K562 (cell line): ENCODE results near the gene FOXO3. TPM values are rescaled to one million over a fixed set of nuclear protein-coding genes. Genes with fewer than 3 reads are reported as not detected.

ENCODE experiments used
- ATAC-seq: fragments of 200-7000 bp; cut with Tn5 transposase; 3 replicates; pipeline ENCODE4 v1.9.1; 2020; ENCODE audit warnings: moderate library complexity
- BruUV-seq: library from RNA; stranded (reverse); fragments of 400-500 nt; replicated peaks from 2 replicates; lab custom pipeline; 2021; lab: Mats Ljungman, UMichigan
- CTCF ChIA-PET: fragments of 300-600 bp; formaldehyde crosslinking; extraction: SDS; loops from one replicate; lab custom pipeline; 2021; ENCODE audit warnings: low intra/inter-chr PET ratio; lab: Yijun Ruan, JAX
- POLR2A ChIA-PET: fragments of 300-600, 350-650 bp; sonication (Branson Sonifier 250); formaldehyde crosslinking; extraction: SDS; loops from one replicate; lab custom pipeline; 2021; ENCODE audit warnings: antibody characterized with exemption, inconsistent platforms; lab: Yijun Ruan, JAX
- DNase-seq, 4 experiments: peaks; one replicate each; pipeline versions ENCODE4 v3.0.0 to v3.0.0-alpha.2; 2011 to 2018; ENCODE audit warnings: low spot score in 3 of 4, mixed read lengths in 3 of 4; ENCODE audit errors: extremely low read depth in 1 of 4
- FAIRE-seq: peaks from 2 replicates; lab custom pipeline; 2011; peaks lifted over from hg19 to GRCh38; lab: Jason Lieb, UNC
- H2AFZ ChIP-seq: 2 replicates; pipeline ENCODE4 v1.6.0; 2011; ENCODE audit warnings: low read depth, low read length, control low read depth, inconsistent platforms
- H3K27ac ChIP-seq: fragments of 200-600 bp; 3 replicates; pipeline ENCODE4 v1.8.0; 2011; ENCODE audit warnings: low read depth, mild to moderate bottlenecking, control low read depth, inconsistent platforms, low read length, moderate library complexity, mixed read lengths; ENCODE audit errors: extremely low read depth
- H3K27me3 ChIP-seq, 2 experiments: fragments of 300-600 bp in 1 of 2; 2 replicates in 1 of 2; 3 replicates in 1 of 2; pipeline versions ENCODE4 v1.6.0 to v1.8.0; 2011; ENCODE audit warnings: inconsistent platforms in 2 of 2, low read length in 2 of 2, mild to moderate bottlenecking in 1 of 2, mixed read lengths in 1 of 2, moderate library complexity in 1 of 2; ENCODE audit not compliant: control insufficient read depth in 2 of 2, insufficient read depth in 2 of 2
- H3K36me3 ChIP-seq: fragments of 300-600 bp; 3 replicates; pipeline ENCODE4 v1.8.0; 2011; ENCODE audit warnings: mild to moderate bottlenecking, low read length, inconsistent platforms; ENCODE audit not compliant: control insufficient read depth, insufficient read depth
- H3K4me1 ChIP-seq, 2 experiments: fragments of 200-600 bp in 1 of 2; replicated peaks in 1 of 2; 2 replicates in 1 of 2; 3 replicates in 1 of 2; pipeline versions ENCODE4 v1.5.1 to v1.8.0; 2011; ENCODE audit warnings: inconsistent platforms in 2 of 2, low read length in 2 of 2, mild to moderate bottlenecking in 1 of 2, mixed read lengths in 1 of 2, moderate library complexity in 1 of 2; ENCODE audit not compliant: control insufficient read depth in 2 of 2, insufficient read depth in 2 of 2
- H3K4me2 ChIP-seq: 2 replicates; pipeline ENCODE4 v1.6.1; 2011; ENCODE audit warnings: low read length, control low read depth, inconsistent platforms, mixed read lengths; ENCODE audit not compliant: insufficient read depth
- H3K4me3 ChIP-seq: fragments of 200-600 bp; sonication (generic), shearing (Covaris generic); 2 replicates; pipeline ENCODE4 v1.5.1; 2016; ENCODE audit warnings: control low read depth, inconsistent platforms
- H3K79me2 ChIP-seq: fragments of 200-600 bp; 3 replicates; pipeline ENCODE4 v1.8.0; 2011; ENCODE audit warnings: low read length, inconsistent platforms; ENCODE audit not compliant: control insufficient read depth, insufficient read depth
- H3K9ac ChIP-seq, 2 experiments: 2 replicates each; pipeline versions ENCODE4 v1.6.0 to v1.6.1; 2011; ENCODE audit warnings: low read depth in 2 of 2, low read length in 2 of 2, control low read depth in 1 of 2, inconsistent platforms in 1 of 2, mild to moderate bottlenecking in 1 of 2, mixed read lengths in 1 of 2; ENCODE audit not compliant: insufficient read depth in 1 of 2
- H3K9me1 ChIP-seq: one replicate; pipeline ENCODE4 v1.6.0; 2011; ENCODE audit warnings: inconsistent platforms, mild to moderate bottlenecking, low read length, moderate library complexity; ENCODE audit not compliant: control insufficient read depth, insufficient read depth
- H3K9me3 ChIP-seq: replicated peaks from 2 replicates; pipeline ENCODE4 v1.5.1; 2011; ENCODE audit warnings: low read depth, low read length, inconsistent platforms; ENCODE audit not compliant: control insufficient read depth, insufficient read depth
- H4K20me1 ChIP-seq: replicated peaks from 2 replicates; pipeline ENCODE4 v1.6.1; 2011; ENCODE audit warnings: low read length, inconsistent platforms, mixed read lengths; ENCODE audit not compliant: control insufficient read depth, insufficient read depth
- CEBPG ChIP-seq, 3 experiments: fragments of 200-800 bp in 1 of 3; sonication (Bioruptor generic) in 1 of 3; sonication (generic) in 1 of 3; formaldehyde crosslinking in 1 of 3; IDR thresholded peaks in 2 of 3; conservative IDR thresholded peaks in 1 of 3; 2 replicates each; pipeline versions ENCODE4 v1.6.1 to v1.8.0; 2016 to 2022; ENCODE audit warnings: missing compliant biosample characterization in 2 of 3, missing genetic modification characterization in 2 of 3, mild to moderate bottlenecking in 1 of 3, missing genetic modification reagents in 1 of 3
- FOS ChIP-seq: IDR thresholded peaks from 3 replicates; pipeline ENCODE4 v1.6.1; 2011; ENCODE audit not compliant: insufficient read length; ENCODE audit errors: extremely low read depth
- HEY1 ChIP-seq: fragments of 250-450 bp; sonication (Bioruptor Pico); IDR thresholded peaks from 2 replicates; pipeline ENCODE4 v1.5.0; 2020; ENCODE audit warnings: mild to moderate bottlenecking, moderate library complexity, borderline replicate concordance
- KDM2B ChIP-seq: fragments of 250-450 bp; sonication (Bioruptor Pico); IDR thresholded peaks from 2 replicates; pipeline ENCODE4 v1.8.0; 2021; ENCODE audit warnings: mild to moderate bottlenecking, moderate library complexity
- NR2C1 ChIP-seq, 2 experiments: fragments of 450-650 bp; IDR thresholded peaks; 2 replicates each; pipeline ENCODE4 v1.6.1; 2017; ENCODE audit warnings: mild to moderate bottlenecking in 2 of 2, antibody characterized with exemption in 1 of 2, inconsistent platforms in 1 of 2, missing compliant biosample characterization in 1 of 2, missing genetic modification characterization in 1 of 2
- PML ChIP-seq: IDR thresholded peaks from 2 replicates; pipeline ENCODE4 v1.6.1; 2012; ENCODE audit warnings: low read length, inconsistent platforms
- RBFOX2 ChIP-seq: fragments of 200-400 bp; formaldehyde crosslinking; IDR thresholded peaks from 2 replicates; pipeline ENCODE4 v1.6.1; 2017; ENCODE audit warnings: low read depth, mild to moderate bottlenecking, low read length, moderate library complexity
- RFX1 ChIP-seq: fragments of 450-650 bp; IDR thresholded peaks from 2 replicates; pipeline ENCODE4 v1.6.1; 2016; ENCODE audit warnings: mild to moderate bottlenecking, moderate library complexity
- SMAD2 ChIP-seq: fragments of 150-350 bp; IDR thresholded peaks from 2 replicates; pipeline ENCODE4 v1.6.1; 2014; ENCODE audit warnings: low read depth, mild to moderate bottlenecking, low read length
- SRSF3 ChIP-seq: fragments of 200-400 bp; formaldehyde crosslinking; IDR thresholded peaks from 2 replicates; pipeline ENCODE4 v1.6.1; 2016; ENCODE audit warnings: mild to moderate bottlenecking, low read length, moderate library complexity; ENCODE audit not compliant: insufficient read depth
- TEAD4 ChIP-seq, 2 experiments: sonication (generic) in 1 of 2; formaldehyde crosslinking in 1 of 2; IDR thresholded peaks; 2 replicates each; pipeline versions ENCODE4 v1.6.1 to v1.8.0; 2012 to 2022; ENCODE audit warnings: borderline replicate concordance in 1 of 2, inconsistent platforms in 1 of 2, low read length in 1 of 2, mild to moderate bottlenecking in 1 of 2, missing genetic modification reagents in 1 of 2
- ZBTB17 ChIP-seq: fragments of 450-650 bp; formaldehyde crosslinking; IDR thresholded peaks from 2 replicates; pipeline ENCODE4 v1.4.0; 2020; ENCODE audit warnings: mild to moderate bottlenecking
- ZKSCAN3 ChIP-seq: fragments of 250-450 bp; sonication (Bioruptor Pico); IDR thresholded peaks from 2 replicates; pipeline ENCODE4 v1.4.0; 2020
- ZSCAN32 ChIP-seq: fragments of 450-650 bp; formaldehyde crosslinking; IDR thresholded peaks from 2 replicates; pipeline ENCODE4 v1.4.0; 2020; ENCODE audit warnings: mild to moderate bottlenecking, moderate library complexity
- WGBS: fragments of 100-300 bp; shearing (Covaris generic); methylation state at CpG from one replicate; pipeline ENCODE4 v1.1.6; 2016; ENCODE audit warnings: low coverage, mixed read lengths; ENCODE audit not compliant: insufficient coverage; ENCODE audit errors: missing lambda C conversion rate; 5-methylcytosine and 5-hydroxymethylcytosine counted together
- in situ Hi-C: fragments of 300-500 bp; cut with MboI; formaldehyde crosslinking; loops from 4 replicates; pipeline ENCODE4 v1.15.0; 2018; ENCODE audit warnings: inconsistent platforms, mixed read lengths
- intact Hi-C: fragments of 100-400 bp; cut with micrococcal nuclease; formaldehyde crosslinking; loops from 2 replicates; pipeline ENCODE4 v1.14.2; 2022
- polyA plus RNA-seq, 8 experiments: library from polyadenylated mRNA; depleted of rRNA in 4 of 8; stranded (reverse) in 5 of 8; unstranded in 3 of 8; fragments of >200 nt; fragmentation: Nextera tagmentation in 2 of 8; fragmentation: Illumina TruSeq in 1 of 8; extraction: Ambion mirVana in 2 of 8; extraction: Trizol in 1 of 8; gene quantifications; 2 replicates each; pipeline versions ENCODE4 v1.2.1 to v1.2.3, GENCODE V29; 2011 to 2014; ENCODE audit warnings: inconsistent platforms in 1 of 8, missing spikeins in 1 of 8
- total RNA-seq, 7 experiments: library from RNA; depleted of rRNA in 6 of 7; stranded (reverse); fragments of >200 nt in 6 of 7; fragmentation: Illumina TruSeq in 2 of 7; extraction: Trizol in 2 of 7; gene quantifications; 2 replicates each; pipeline versions ENCODE4 v1.2.1 to v1.2.3, GENCODE V29; 2011 to 2021; ENCODE audit warnings: low replicate concordance in 1 of 7
- TF ChIP-seq, protein P1 (sequence below): fragments of 450-650 bp; IDR thresholded peaks from 2 replicates; pipeline ENCODE4 v1.6.1; 2016; ENCODE audit warnings: borderline replicate concordance
- TF ChIP-seq, protein P2 (sequence below): fragments of 250-450 bp; sonication (Bioruptor Pico); IDR thresholded peaks from 2 replicates; pipeline ENCODE4 v1.8.0; 2022; ENCODE audit warnings: moderate library complexity, mild to moderate bottlenecking, inconsistent platforms
- TF ChIP-seq, protein P3 (sequence below): sonication (generic); formaldehyde crosslinking; IDR thresholded peaks from 2 replicates; pipeline ENCODE4 v1.8.0; 2023; ENCODE audit warnings: mild to moderate bottlenecking, missing genetic modification reagents

Gene FOXO3
- total and polyA plus RNA-seq, 9 of the 15 experiments (the other 6 are each of a cell fraction or from before 2014, with no cell fraction given), result 3.0 to 14.6 (median 6.0) TPM

DNA sequence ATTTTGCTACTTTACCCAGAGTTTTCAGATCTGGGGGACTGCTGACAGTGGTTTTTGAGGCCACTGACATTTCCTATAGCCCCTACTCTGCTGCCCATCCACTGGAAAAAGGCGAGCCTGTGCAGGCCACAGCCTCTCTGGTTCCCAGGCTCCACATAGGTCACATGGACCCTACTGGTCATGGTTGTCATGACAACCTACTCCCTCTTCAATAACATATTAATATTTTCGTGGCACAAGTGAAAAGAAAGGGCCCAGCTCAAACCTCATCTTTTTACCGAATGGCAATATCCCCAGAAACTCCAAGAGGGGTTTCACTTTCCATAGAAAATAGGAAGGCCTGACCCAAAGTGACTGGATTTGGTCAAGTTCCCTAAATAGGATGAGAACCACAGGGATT, 11.0 kb upstream of the FOXO3 start (continued):
- TF ChIP-seq RFX1, result peak; percentile 91
- TF ChIP-seq, protein P1, sequence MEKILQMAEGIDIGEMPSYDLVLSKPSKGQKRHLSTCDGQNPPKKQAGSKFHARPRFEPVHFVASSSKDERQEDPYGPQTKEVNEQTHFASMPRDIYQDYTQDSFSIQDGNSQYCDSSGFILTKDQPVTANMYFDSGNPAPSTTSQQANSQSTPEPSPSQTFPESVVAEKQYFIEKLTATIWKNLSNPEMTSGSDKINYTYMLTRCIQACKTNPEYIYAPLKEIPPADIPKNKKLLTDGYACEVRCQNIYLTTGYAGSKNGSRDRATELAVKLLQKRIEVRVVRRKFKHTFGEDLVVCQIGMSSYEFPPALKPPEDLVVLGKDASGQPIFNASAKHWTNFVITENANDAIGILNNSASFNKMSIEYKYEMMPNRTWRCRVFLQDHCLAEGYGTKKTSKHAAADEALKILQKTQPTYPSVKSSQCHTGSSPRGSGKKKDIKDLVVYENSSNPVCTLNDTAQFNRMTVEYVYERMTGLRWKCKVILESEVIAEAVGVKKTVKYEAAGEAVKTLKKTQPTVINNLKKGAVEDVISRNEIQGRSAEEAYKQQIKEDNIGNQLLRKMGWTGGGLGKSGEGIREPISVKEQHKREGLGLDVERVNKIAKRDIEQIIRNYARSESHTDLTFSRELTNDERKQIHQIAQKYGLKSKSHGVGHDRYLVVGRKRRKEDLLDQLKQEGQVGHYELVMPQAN, result no peak
- no peak for TF ChIP-seq ZBTB17 (CRISPR knock-in tag)
- TF ChIP-seq, protein P2, sequence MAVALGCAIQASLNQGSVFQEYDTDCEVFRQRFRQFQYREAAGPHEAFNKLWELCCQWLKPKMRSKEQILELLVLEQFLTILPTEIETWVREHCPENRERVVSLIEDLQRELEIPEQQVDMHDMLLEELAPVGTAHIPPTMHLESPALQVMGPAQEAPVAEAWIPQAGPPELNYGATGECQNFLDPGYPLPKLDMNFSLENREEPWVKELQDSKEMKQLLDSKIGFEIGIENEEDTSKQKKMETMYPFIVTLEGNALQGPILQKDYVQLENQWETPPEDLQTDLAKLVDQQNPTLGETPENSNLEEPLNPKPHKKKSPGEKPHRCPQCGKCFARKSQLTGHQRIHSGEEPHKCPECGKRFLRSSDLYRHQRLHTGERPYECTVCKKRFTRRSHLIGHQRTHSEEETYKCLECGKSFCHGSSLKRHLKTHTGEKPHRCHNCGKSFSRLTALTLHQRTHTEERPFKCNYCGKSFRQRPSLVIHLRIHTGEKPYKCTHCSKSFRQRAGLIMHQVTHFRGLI (CRISPR knock-in tag), result no peak

DNA sequence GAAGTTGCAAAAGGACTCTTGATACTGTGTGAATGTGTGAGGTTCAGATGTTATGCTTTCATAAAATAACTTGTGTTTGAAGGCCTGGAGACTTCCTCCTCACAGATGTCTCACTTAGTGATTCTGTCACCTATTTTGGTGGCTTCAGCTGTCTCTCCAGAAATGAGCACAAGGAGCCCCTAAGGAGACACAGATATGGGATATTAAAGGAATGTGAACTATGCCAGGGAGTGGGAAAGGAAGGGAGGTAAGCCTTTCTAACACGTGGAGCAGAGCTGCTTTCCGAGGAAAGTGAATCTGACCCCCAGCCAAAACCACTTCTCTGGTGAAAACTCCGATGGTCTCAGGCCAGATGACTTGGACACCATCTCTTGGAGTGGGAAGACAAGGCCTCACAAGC, 10.5 kb upstream of the FOXO3 start:
- no peak overlapping the region for H3K4me2 ChIP-seq
- DNase-seq (no peak), FAIRE-seq (no peak), ATAC-seq (no peak)
- H3K79me2 ChIP-seq, result no peaks in the 10 kb centered on the region
- no peaks in the 10 kb centered on the region for H3K9me3 ChIP-seq
- POLR2A ChIA-PET, result interaction anchor here (2.6 kb wide), 1 partner anchor 8 kb away, joined by 9 read pairs; no protein-coding TSS in a partner anchor
- H3K9me1 ChIP-seq, result no peaks in the 10 kb centered on the region
- CTCF ChIA-PET, result no interaction called here
- intact Hi-C loops, result no loop called here
- H3K4me3 ChIP-seq, result no peak overlapping the region
- peak overlapping the region; percentile 40; the same call in 1 of the 2 replicates for H2AFZ ChIP-seq
- in situ Hi-C loops, result no loop called here
- BruUV-seq, result no TSS peak
- H3K27me3 ChIP-seq, result no peaks in the 10 kb centered on the region
- H3K9ac ChIP-seq, result no peak overlapping the region
- H3K4me1 ChIP-seq, result no peaks in the 10 kb centered on the region
- no peak overlapping the region for H3K27ac ChIP-seq
- no peaks in the 10 kb centered on the region for H4K20me1 ChIP-seq
- WGBS, result 37% methylated on average over 3 of the region's 3 CpGs
- H3K36me3 ChIP-seq, result no peaks in the 10 kb centered on the region
- no peak for TF ChIP-seq PML
- TF ChIP-seq HEY1 (CRISPR knock-in tag), result no peak
- TF ChIP-seq RBFOX2, result no peak
- TF ChIP-seq SRSF3, result no peak
- no peak for TF ChIP-seq KDM2B
- TF ChIP-seq SMAD2, result no peak
- TF ChIP-seq ZSCAN32 (CRISPR knock-in tag), result no peak
- TF ChIP-seq, protein P3, sequence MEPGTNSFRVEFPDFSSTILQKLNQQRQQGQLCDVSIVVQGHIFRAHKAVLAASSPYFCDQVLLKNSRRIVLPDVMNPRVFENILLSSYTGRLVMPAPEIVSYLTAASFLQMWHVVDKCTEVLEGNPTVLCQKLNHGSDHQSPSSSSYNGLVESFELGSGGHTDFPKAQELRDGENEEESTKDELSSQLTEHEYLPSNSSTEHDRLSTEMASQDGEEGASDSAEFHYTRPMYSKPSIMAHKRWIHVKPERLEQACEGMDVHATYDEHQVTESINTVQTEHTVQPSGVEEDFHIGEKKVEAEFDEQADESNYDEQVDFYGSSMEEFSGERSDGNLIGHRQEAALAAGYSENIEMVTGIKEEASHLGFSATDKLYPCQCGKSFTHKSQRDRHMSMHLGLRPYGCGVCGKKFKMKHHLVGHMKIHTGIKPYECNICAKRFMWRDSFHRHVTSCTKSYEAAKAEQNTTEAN, result no peak
- no peak for TF ChIP-seq ZKSCAN3 (CRISPR knock-in tag)
- TF ChIP-seq FOS, result no peak
- no peak for TF ChIP-seq CEBPG (CRISPR knock-in tag; IDR thresholded peaks at IDR 0.05)
- TF ChIP-seq CEBPG (tag; conservative IDR thresholded peaks at IDR 0.05 in 1 of 2, IDR thresholded peaks at IDR 0.05 in 1 of 2), result no peak
- TF ChIP-seq TEAD4 (IDR thresholded peaks at IDR 0.05; ENCODE audit: low read length), result no peak
- TF ChIP-seq TEAD4 (CRISPR knock-in tag; IDR thresholded peaks at IDR 0.05; ENCODE audit: borderline replicate concordance), result no peak
- no peak for TF ChIP-seq NR2C1 (IDR thresholded peaks at IDR 0.05)
- no peak for TF ChIP-seq NR2C1 (tag; IDR thresholded peaks at IDR 0.05)
